ENCODE results near the gene OAF.

OAF gene

GRCh38 chr11:120224361-120224760, 13.5 kb downstream of the OAF start:
- DNase-seq (ENCODE audit: low read depth): no peak

- DNase-seq (ENCODE audit: low read depth): no peak
Observed at GRCh38 chr11:120224972-120225909, 14.4 kb downstream of the OAF start.

DNA sequence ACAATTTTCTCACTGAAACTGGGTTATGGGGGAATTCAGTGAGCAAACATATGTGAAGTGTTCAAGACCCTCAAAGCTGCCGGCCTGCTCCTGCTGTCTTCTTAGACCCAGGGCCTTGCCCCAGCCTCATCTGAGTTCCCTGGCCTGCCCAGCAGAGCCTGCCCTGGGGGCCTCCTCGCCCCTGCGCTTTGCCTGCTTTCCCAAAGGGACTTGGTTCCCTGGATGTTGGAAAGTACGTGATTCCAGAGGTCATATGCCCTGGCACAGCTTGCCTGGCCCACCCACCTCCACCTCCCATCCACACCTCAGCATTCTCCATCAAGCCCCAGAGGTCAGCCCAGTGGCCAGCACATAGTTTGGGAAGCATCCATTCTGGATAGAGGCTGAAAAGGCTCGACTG, 15.4 kb downstream of the OAF start:
- no peak for DNase-seq (ENCODE audit: low read depth)

DNA sequence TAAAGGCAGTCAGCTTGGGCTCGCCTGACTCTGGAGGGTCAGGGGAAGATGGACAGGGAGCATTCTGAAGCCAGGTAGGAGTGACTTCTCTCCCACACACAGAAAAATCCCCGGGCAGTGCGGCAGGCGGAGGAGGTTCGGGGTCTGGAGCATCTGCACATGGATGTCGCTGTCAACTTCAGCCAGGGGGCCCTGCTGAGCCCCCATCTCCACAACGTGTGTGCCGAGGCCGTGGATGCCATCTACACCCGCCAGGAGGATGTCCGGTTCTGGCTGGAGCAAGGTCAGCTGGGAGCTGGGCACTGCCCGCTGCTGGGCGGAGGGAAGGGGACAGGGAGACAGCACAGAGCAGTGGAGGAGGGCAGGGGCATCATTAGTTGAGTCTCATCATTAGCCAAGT, 15.9 kb downstream of the OAF start:
- no peak for DNase-seq (ENCODE audit: low read depth)

DNA sequence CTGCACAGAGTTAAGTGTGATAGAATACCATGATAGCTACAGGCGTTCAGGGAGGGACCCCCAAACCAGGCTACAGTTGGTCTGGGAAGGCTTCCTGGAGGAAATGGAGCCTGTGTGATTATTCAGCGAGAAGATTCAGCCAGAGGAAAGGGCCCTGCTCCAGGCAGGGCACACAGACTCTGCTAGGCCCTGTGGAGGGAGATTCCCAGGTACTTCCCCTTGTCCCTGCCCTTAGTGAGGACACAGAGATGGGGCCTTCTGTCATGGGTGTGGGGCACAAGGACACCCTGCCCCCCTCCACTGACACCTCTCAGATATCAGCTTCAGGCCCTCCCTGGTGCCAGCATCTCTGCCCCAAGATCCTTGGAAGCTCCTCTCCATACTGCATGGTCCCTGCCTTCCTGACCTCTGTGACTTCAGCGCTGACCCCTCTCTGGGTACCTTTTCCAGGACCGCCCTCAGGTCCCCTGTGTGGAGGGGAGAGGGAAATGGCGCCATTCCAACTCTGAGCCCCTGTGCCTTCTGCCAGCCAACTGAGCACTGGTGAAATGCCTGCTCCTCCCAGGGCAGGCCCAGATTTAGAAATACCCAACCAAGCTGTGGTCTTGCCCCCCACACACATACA, 16.5 kb downstream of the OAF start:
- DNase-seq (ENCODE audit: low read depth): no peak

- DNase-seq (ENCODE audit: low read depth): no peak
Observed at GRCh38 chr11:120228794-120229384, 18.1 kb downstream of the OAF start.

- DNase-seq (ENCODE audit: low read depth): no peak
Observed at GRCh38 chr11:120229451-120230424, 18.9 kb downstream of the OAF start.

DNA sequence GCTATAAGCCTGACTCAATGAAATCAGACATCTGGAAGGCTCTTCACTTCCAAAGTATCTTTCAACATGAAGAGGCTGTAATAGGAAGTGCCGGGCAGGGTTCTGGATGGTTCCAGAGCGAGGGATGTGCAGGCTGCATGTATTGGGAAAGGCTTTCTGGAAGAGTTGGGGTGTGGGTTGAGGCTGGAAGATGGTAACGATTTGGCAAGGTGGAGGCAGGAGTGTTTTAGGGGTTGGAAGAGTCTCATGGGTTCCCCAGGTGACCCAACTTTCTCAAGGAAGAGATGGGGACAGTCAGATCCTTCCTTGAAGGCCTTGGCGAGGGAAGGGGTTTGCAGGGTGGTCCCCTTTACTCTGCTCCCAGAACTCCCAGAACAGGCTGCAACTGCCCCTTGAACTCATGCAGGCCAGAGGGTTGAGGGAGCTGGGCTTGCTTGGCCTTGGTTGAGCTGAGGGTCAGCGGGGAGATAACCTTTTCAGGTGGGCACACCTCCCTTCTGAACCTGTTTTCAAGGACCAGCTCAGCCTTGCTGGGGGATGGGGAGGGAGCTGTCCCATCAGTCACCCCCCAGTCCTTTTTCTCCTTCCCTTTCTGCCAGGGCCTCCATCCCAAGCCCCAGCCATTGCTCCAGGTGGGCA, 19.7 kb downstream of the OAF start:
- DNase-seq (ENCODE audit: low read depth): no peak

DNA sequence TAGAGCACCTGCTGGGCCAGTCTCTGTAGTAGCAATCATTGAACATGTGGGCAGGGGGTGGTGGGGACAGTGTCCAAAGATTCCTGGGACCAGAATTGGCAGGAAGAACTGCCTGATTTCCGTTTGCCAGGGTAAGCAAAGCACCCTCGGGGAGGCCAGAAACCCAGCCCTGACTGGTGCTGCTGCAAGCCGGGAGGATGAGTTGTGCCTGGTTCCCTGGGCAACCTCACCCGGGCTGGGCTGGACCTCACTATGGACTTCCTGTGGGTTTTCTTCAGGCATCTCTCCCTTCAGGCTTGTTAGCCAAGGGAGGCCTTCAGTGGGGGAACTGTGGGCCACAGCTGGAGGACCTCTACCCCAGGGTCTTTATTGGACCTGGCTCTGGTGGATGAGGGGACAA, 21.1 kb downstream of the OAF start:
- DNase-seq (ENCODE audit: low read depth): no peak

- DNase-seq (ENCODE audit: low read depth): no peak
Observed at GRCh38 chr11:120233207-120233803, 22.5 kb downstream of the OAF start.

GRCh38 chr11:120235024-120235628, 24.3 kb downstream of the OAF start:
- no peak for DNase-seq (ENCODE audit: low read depth)

GRCh38 chr11:120236169-120237107, 25.6 kb downstream of the OAF start:
- DNase-seq (ENCODE audit: low read depth): no peak

DNA sequence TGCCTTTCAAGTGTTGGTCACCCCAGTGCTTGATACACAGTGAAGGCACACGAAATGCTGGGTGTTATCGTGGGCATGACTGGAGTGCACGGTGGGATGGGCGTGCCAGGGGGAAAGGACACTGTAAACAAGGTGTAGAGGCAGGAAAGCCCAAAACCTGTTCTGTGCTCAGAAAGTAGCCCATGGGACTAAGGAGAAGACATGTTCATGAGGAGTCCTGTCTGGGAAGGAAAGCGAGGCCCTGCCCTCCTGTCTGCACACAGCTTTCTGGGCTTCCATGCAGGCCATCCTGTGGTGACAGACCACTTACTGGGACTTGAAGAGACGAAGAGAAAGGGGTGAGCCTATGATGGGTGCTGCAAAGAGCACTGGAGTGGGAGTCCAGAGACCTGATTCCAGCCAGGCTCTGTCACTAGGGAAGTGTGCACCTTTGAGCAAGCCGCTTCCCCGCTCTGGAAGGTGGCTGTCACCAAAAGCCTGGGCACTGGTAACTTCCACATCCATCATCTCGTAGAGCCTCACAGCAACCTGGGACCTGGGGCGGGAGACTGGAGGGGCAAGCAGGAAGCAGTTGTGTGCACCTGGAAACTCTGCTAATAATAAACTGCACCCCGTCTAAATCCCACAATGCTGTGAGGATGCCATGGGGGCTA, 28.3 kb downstream of the OAF start:
- no peak for DNase-seq (ENCODE audit: low read depth)

DNA sequence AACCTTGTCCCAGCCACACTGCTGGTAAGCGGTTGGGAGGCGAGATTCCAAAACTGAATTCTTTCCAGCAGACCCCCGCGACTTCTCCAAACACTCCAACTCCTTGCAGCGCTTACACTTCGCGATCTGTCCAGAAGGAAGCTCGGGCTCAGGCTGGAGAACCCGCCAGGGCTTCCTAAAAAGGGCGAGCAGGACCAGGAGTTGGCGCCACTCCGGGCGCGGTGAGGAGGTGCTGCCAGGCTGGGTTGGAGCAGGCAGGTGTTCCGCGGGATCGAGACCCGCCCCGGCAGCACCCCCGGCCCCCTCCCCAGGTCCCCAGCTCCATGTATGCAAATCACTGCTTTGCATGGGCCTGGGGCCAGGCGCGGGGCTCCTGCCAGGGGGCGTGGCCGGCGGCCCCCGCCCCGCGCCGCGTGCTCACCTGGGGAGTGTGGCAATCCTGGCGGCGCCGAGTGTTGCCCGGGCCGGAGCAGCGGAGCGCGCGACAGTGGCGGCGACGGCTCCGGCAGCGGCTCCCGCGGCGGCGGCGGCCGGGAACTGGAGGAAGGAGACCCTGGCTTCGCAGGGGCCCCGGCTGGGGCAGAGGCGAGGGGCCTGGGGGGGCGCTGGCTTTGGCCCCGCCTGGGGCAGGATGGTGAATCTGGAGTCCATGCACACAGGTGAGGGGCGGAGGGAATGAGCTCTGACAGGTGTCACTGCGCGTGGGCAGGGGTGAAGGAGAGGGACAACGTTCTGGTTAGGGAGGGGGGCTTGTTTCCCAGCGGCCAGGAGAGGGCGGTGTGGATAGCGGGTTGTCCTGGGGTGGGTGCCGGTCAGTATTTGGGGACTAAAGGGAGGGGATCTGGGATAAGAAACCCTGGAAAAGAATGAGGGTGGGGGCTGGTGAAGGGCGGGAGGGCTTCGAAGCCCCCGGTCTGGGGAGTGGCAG, 29.1 kb downstream of the OAF start, which contains the start of gene POU2F3:
TSS of gene POU2F3 (plus strand) at position 428 of the 928 bp plus-strand sequence. CDS start at position 632, 204 bp downstream.
- no peak for DNase-seq (ENCODE audit: low read depth)

GRCh38 chr11:120240866-120241265, 30.0 kb downstream of the OAF start:
- no peak for DNase-seq (ENCODE audit: low read depth)

- DNase-seq (ENCODE audit: low read depth): no peak
Observed at GRCh38 chr11:120241277-120241676, 30.4 kb downstream of the OAF start.

DNA sequence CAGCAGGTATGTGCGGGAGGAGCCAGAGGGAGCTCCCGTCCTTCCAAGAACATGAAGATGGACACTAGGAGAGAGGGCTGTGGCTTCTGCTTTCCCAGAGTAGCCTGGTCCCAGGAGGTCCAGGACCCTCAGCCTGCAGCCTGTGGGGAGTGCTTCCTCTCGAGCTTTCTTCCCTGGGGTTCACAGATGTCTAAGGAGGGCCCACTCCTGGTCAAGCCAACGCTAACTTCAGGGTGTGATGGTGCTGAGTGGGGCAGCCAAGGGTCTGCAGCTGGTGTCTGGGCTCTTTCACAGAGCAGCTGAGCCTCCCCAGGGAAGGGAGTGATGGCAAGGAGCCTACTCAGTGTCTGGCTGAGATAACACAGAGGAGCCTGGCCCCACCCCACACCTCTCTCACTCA, 32.4 kb downstream of the OAF start:
- DNase-seq (ENCODE audit: low read depth): no peak
